Activated CD4-positive, alpha-beta T cell treated with anti-CD3 and anti-CD28 coated beads for 24 hours (primary cell): ENCODE measurements around the gene VSIG1.

Source experiments
- DNase-seq, 2 donors: peaks; one replicate each; pipeline ENCODE4 v3.0.0-alpha.2; 2020; ENCODE audit warnings: low read depth in 2 of 2

The VSIG1 gene

DNA sequence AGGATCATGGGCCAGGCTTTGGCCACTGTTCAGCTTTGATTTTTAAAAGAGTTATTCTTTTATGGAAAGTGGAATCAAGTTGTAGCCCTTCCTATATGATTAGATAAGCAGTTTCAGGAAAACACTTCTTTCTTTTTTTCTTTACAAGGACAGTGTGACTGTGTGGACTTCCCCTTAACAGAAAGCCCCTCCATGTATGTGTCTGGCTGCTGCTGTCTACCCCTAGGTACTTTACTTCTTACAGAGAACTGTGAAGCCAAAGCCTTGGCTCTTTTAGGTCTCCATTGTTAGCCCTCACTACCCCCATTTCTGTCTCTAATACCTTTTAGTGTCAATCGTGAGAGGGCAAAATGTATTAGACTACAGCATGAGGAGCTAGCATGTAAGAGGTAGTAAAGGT lies 19.1 kb downstream of the VSIG1 start:
- DNase-seq, result no peak

DNA sequence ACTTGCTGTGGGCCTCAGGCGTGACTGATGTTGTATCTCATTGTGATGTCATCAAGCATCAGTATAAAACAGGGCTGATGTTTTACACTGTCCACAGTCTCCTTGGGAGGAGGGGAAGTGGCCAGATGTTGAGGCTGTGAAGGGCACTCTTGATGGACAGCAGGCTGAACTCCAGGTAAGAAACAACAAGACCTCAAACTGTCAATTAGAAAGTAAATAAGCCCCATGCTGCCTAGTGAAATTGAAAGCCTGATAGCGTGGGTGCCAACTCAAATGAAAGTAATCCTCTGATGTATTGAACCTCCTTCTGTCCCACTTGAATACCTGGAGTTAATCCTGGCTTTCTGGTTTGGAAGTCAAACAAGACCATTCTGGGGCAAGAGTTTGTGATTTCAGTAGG lies 19.7 kb downstream of the VSIG1 start:
- DNase-seq, result no peak

- DNase-seq, result no peak
These were observed 23.3 kb downstream of the VSIG1 start for GRCh38 chrX:108068121-108068520.

DNA sequence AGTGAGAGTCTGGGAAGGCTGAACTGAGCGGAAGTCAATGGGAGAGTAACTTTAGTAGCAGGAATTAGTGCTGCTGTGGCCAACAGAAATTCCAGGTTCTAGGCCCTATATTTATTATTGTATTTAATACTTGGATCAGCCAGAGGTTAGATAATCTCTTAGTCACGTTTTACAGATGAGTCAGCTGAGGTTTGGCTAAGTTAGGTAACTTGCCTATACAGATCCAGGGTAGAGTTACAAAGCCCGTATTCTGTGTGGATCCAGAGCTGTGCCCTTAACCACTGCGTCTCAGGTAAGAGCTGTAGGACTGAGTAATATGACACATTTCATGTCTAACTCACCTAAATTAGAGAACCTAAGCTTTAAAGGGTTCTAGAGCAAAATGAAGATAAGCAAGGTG lies 26.0 kb downstream of the VSIG1 start:
- DNase-seq, result no peak

DNA sequence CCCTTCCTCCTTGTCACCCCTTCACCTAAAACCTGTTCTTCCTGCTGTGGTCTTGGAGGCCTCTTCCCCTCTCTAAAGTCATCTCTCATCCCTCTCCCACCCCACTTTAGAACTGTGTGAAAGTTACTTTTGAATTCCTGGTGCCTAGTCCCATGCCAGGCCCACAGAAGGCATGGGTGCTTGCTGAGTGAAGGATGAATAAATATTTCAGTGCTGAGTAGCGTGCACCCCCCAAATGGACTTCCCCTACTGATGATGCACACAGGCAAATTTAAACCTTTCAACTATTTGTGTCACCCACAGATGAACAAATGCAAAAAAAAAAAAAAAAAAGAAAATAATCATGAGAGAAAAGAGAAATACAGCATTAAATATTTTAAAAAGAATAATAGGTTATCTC lies 26.7 kb downstream of the VSIG1 start:
- DNase-seq, result no peak

- no peak for DNase-seq
These were observed 27.9 kb downstream of the VSIG1 start for GRCh38 chrX:108072746-108073145.

DNA sequence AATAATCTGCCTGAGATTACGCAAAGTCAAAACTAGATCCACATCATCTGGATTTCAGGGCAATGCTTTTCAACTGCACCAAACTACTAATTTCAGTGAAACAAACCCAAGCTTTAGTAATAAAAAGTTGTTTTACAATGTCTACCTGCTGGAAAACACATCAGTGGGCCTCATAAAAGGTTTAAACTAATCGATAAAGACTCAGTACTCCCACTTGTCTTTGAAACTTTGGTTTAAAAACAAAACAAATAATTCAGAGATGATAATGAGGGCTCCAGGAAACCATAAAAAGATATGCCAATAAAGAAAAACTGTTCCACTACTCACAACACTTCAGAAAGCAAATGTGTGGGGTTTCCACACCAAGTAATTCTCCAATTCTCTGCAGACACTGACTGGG lies 36.2 kb downstream of the VSIG1 start:
- no peak for DNase-seq

- no peak for DNase-seq
These were observed 42.9 kb downstream of the VSIG1 start for GRCh38 chrX:108087792-108088191.

DNA sequence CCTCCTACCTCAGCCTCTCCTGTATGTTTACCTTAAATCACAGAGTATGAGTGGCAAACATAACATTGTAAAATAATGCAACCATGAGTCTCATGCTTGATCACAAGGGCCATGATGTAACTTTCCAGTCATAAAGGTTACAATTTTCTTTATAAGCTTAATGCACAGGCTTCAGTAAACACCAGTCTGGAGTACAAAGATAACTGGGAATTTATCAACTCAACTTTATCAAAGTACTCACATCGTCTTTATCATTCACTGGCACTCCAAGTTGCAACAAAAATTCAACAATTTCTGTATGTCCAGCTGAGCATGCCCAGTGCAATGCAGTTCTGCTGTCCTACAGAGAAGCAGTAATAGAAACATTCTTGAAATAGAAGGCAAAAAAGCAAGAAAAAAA lies 43.6 kb downstream of the VSIG1 start:
- DNase-seq, result no peak

DNA sequence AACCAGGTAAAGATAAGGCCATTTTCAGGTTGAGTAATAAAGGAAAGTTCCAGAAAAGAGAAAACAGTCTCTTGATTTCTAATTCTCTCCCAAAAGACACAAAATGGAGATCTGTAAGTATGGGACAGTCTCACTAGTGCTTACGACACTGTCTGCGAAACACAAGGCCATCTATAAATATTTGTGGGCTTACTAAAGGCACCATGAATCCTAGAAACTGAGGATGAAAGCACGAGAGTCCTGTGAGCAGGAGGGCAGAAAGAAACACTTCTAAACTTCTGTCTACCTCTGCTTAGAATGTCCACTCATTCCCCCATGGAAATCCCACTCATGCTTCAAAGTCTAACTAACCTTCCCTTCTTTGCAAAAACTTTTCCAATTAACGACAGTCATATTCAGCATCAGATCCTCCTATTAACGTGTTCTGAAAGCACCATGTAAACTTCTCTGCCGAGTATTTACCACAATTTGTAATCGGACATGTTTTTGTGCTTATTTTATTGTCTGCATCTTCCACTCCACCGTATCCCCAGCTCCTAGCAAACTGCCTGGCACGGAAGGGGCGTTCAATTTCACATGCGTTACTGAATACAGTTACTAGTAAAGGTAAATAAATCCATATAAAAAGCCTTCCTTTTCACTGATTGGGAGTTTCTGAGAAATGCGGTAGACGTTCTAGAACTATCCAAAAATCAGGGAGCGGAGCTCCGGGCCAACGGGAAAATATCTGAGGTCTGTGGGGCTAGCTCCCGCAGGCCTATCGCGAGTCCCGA lies 45.8 kb downstream of the VSIG1 start:
- DNase-seq, result no peak

DNA sequence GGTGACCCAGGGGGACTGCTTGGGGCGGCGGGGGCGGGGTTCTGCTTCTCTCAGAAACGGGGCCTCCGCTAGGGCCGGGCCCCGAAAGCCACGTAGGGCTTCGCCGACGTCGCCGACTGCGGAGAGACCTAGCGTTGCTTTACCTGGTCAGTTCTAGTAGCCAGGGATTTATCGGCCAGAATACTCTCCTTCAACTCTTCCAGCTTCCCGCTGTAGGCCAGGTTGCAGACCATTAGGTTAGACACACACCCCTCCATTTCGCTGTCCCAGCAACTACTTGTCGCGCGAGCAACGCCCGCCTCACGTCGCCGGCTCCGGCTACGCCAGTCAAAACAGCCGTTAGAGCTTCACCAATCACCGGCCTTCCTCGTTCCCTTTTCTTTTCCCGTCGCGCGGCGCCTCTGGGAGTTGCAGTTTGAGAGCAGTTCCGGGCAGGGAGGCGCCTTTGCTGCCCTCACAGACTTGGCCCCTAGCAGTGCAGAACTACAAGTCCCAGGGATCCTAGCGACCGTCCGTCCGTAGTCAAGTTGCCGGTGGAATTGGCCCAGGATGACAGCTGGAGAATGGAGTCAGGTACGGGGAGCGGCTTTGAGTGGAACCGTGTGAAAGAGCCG lies 46.5 kb downstream of the VSIG1 start, which contains the start of the genes ATG4A and PSMD10:
Gene ATG4A, plus strand, starts transcription at position 515 of the 614 bp plus-strand sequence. Its CDS starts 49 bp downstream, at position 564.
Gene PSMD10, minus strand, starts transcription at position 279 of the 614 bp plus-strand sequence. Its CDS starts 22 bp downstream, at position 257.
- DNase-seq, result peak; percentile 75 to 77

GRCh38 chrX:108091878-108092291 lies 47.0 kb downstream of the VSIG1 start:
- no peak for DNase-seq

DNA sequence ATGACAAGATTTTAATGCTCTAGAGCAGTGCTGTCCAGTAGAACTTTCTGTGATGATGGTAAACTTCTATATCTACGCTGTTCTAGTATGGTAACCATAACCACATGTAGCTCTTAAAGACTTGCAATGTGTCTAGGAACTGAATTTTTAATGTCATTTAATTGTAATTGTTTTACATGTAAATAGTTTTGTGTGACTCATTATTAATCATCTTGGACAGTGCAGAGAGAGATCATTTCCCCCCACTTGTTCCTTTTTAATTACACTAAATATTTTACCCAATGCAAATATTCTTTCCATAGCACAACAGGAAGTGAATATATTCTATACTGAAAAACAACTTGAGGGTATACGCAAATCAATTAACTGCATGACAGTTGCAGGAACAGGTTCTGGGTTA lies 52.5 kb downstream of the VSIG1 start:
- no peak for DNase-seq

DNA sequence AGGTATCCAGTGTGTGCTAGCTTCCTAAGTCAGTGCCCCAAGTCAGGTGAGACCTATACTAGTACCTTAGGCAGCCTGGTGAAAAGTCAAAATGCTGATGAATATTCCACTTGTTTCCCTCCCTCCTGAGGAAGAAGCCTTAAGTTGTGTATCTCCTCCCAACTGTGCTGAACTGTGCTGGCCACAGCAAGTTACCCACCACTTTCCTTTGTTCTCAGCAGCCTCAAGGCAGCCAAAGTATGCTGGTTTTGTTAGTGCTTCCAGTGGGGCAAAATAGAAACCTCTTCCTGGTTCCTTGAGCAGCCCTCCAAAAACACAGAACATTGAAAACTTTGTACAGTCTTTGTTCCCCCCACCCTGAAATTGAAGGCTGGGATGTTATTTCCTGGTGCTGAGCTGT lies 60.6 kb downstream of the VSIG1 start:
- no peak for DNase-seq

DNA sequence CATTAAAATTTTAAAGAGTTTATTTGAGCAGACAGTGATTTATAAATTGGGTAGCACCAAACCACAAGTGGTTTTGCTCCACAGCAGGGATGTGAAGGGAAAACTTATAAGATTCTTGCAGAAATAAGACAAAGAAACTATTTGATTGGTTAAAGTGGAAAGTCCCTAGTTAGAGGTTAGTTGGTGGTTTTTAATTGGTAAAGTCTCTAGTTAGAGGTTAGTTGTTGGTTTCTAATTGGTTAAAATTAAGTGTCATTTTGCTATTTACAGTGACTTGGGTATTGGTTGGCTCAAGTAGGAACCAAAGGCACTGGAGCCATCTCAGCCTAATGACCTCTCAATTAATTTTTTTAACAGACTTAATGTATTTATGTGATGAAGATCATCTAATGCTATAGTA lies 69.7 kb downstream of the VSIG1 start:
- DNase-seq, result no peak

DNA sequence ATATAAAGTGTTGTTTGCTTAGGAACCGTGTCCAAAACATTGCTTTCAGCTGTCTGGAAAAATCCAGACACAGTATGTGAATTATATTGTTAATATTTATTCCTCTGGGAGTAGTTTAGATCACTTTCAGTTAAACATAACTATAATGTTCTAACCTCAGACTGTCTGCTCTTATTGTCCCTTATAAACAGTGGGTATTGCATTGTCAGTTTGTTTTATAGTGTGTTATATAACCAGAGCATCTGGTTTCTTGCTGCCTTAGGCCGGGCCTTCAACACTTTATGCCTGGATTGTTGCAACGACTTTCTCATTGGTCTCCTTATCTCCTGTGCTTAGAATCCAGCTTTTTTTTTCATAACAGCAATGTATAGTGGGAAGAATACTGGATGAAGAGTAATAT lies 73.1 kb downstream of the VSIG1 start:
- no peak for DNase-seq

GRCh38 chrX:108121291-108121690 lies 76.4 kb downstream of the VSIG1 start:
- no peak for DNase-seq

DNA sequence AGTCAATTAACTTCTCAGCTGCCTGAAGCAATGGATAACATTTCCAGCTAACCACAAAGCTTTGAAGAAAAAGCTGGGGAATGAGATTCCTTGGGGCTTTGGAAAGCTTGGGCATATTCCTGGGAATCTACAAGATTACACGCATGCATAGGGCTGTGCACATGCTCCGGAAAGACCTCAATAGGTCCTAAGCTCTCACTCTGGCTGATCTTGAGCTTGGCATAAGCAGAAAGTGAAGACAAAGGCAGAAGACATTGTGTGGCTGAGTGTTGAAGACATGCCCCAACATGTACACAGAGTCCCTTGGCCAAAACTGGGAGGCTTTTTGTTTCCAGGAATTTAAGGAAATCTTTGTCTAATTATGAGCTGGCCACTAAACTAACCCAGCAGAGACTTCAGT lies 77.9 kb downstream of the VSIG1 start:
- no peak for DNase-seq

GRCh38 chrX:108123591-108124366 lies 78.9 kb downstream of the VSIG1 start:
- DNase-seq, result no peak

DNA sequence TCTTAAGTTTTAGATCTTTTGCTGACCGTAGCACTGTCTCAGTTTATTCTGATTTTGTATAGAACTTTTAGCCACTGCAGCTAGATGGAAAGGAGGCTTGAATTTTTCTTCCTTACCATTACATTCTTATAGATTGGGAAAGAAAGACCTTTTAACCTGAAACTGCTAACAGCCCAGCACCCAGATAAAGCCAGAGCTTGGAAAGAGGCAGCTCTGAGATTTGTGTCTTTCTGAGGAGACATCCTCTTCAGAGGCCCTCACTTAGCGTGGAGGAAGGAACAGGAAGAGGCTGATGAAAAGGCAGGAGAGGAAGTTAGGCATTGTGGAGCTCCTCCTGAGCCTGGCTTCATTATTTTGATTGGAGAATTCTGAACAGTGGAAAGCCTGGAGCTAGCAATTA lies 81.8 kb downstream of the VSIG1 start:
- no peak for DNase-seq

- DNase-seq, result no peak
These were observed 82.3 kb downstream of the VSIG1 start for GRCh38 chrX:108127152-108127551.
